Uterus (tissue), 2 donors: ENCODE results near the gene PSENEN.

Experiments
- POLR2A ChIP-seq, 2 donors: fragments of 450-650 bp; IDR thresholded peaks; one replicate each; pipeline ENCODE4 v1.6.1; 2016; ENCODE audit warnings: antibody characterized with exemption in 2 of 2, mild to moderate bottlenecking in 1 of 2, moderate library complexity in 1 of 2
- TF ChIP-seq, protein P1 (sequence below), 4 experiments: fragments of 200-600 bp in 2 of 4; fragments of 450-650 bp in 2 of 4; sonication (generic) in 2 of 4; IDR thresholded peaks; one replicate each; pipeline ENCODE4 v1.5.1; 2016 to 2019; ENCODE audit warnings: antibody characterized with exemption in 4 of 4, mild to moderate bottlenecking in 2 of 4, moderate library complexity in 1 of 4

GRCh38 chr19:35727053-35727955, 18.1 kb upstream of the PSENEN start:
- TF ChIP-seq, protein P1, sequence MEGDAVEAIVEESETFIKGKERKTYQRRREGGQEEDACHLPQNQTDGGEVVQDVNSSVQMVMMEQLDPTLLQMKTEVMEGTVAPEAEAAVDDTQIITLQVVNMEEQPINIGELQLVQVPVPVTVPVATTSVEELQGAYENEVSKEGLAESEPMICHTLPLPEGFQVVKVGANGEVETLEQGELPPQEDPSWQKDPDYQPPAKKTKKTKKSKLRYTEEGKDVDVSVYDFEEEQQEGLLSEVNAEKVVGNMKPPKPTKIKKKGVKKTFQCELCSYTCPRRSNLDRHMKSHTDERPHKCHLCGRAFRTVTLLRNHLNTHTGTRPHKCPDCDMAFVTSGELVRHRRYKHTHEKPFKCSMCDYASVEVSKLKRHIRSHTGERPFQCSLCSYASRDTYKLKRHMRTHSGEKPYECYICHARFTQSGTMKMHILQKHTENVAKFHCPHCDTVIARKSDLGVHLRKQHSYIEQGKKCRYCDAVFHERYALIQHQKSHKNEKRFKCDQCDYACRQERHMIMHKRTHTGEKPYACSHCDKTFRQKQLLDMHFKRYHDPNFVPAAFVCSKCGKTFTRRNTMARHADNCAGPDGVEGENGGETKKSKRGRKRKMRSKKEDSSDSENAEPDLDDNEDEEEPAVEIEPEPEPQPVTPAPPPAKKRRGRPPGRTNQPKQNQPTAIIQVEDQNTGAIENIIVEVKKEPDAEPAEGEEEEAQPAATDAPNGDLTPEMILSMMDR (IDR thresholded peaks at IDR 0.05) = no peak
- TF ChIP-seq POLR2A (IDR thresholded peaks at IDR 0.05) = no peak
